Activated CD4-positive, alpha-beta T cell treated with anti-CD3 and anti-CD28 coated beads, Interleukin-2, amount 50 U/mL, for 1 hour (primary cell): ENCODE data around the gene ST7.
"Not testable (repeated sequence)": the region's sequence is repeated elsewhere in the genome, so short reads cannot be mapped to it uniquely, and the experiment has no call there.

Experiments used
- DNase-seq: peaks from one replicate; pipeline ENCODE4 v3.0.0-alpha.2; 2020

Gene ST7

DNA sequence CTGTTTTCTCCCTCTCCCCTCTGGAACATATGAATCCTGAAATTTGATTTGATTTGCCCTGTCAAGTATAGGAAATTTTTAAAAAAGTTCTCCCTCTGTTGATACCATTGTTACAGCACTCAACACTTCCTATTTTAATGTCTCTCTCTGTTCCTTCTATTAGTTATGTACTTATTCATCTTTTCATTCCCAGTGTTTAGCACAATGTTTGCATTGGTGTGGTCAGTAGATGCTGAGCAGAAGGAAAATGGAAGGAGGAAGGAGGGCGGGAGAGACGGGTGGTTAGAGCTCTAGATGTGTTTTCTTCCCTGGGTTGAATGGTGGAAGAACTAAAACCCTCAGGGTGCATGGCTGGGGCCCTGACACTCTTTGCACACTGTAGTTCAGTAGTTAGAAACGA lies 290.1 kb downstream of the ST7 start:
- DNase-seq, result no peak

DNA sequence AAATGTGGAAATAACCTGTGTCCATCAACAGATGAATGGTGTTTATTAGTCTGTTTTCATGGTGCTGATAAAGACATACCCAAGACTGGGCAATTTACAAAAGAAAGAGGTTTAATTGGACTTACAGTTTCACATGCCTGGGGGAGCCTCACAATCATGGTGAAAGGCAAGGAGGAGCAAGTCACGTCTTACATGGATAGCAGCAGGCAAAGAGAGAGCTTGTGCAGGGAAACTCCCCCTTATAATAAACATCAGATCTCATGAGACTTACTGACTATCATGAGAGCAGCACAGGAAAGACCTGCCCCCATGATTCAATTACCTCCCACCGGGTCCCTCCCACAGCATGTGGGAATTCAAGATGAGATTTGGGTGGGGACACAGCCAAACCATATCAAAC lies 292.4 kb downstream of the ST7 start:
- not testable (repeated sequence) for DNase-seq

DNA sequence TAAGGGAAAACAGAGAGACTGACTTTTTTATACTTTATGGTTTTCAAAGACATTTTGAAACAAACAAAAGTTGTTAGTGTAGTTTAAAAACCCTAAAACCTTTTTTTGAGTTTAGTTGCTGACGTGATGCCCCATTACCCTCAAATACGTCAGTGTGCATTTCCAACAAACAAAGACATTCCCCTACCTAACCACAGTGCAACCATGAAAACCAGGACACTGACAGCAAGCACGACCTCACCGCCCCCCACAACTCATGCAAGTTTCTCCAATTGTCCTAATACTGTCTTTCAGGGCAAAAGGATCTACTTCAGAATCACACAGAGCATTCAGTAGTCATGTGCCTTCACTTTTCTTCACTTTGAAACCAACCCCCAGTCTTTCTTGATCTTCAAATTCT lies 294.5 kb downstream of the ST7 start:
- DNase-seq, result no peak

DNA sequence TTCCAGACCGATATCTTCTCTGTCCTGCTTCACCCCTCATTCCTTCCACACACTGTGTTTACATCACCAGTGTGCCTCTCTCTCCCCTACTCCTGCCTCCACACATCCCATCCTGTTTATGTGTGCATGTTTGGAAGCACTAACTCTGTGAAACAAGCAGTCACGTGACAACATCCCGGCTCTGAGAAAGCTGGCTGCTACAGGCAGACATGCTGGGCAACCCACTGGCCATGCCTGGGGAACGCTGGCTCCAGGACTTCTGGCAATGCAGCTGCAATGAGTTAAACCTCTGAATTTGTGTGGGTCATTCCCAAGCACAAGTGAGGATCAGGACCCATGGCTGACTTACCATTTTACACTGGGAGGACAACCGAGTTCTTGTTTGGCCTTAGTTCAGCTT lies 295.5 kb downstream of the ST7 start:
- no peak for DNase-seq

DNA sequence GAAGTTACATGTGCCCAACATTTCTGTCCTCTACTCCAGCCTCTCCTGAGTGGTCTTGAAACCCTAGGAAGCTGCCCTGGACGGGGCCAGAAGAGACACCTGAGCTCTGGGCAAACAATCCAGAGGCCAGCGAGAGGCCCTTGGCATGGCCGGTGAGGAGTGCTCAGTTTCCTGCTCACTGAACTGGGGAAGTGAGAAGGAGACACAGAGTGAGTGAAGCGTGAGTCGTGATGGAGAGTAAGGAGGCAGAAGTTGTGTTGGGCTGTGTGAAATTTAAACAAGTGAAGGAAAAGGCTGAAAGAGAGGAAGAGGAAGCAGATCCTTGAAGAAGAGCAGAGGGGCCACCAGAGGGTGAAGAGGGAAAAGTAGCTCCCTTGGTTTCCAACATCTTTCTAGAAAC lies 296.4 kb downstream of the ST7 start:
- no peak for DNase-seq

DNA sequence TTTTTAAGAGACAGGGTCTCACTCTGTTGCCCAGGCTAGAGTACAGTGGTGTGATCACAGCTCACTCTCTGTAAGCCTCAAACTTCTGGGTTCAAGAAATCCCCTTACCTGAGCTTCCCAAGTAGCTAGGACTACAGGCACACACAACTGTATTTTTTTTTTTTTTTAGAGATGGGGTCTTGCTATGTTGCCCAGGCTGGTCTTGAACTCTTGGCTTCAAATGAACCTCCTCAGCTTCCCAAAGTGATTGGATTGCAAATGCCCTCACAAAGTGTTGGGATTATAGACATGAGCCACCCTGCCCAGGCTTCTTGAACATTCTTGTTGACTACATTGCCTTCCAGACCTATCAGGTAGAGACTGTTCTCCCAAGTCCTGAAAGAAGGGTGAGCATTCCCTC lies 296.9 kb downstream of the ST7 start:
- no peak for DNase-seq

DNA sequence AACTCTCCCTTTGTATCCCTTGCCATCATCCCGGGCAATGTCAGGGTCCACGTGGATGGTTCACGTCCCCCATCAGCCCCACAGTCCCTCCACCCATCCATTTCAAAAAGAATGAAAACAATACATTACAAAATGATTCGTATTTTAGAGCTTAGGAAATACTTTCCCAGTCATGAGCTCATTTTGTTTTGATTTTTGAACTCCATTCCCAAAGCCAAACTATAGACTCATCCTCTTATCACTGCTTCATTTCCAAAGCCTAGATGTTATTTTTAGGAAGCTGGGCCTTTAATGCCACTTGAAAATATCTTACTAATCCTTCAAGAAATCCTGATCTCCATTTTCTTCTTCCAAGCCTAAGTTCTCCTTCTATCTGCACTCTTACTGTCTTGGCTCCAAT lies 297.5 kb downstream of the ST7 start:
- no peak for DNase-seq

DNA sequence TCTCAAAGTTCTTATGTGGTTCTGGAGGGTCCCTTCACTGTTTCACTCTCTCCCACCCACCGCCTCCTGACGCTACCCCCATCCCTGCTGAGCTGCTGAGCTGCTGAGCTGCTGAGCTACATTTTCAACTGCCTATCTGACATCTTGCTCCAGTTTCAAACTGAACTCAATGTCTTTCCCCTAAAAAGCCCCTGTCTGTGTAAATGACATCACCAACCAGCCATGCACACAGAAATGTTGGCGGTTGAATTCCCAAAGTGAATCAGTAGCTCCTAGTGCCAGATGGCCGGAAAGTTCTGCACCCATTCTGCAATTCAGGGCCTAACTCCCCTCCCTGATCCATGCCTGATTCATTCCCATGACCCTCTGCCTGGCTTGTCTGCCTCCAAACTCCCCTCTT lies 298.4 kb downstream of the ST7 start:
- DNase-seq, result no peak

DNA sequence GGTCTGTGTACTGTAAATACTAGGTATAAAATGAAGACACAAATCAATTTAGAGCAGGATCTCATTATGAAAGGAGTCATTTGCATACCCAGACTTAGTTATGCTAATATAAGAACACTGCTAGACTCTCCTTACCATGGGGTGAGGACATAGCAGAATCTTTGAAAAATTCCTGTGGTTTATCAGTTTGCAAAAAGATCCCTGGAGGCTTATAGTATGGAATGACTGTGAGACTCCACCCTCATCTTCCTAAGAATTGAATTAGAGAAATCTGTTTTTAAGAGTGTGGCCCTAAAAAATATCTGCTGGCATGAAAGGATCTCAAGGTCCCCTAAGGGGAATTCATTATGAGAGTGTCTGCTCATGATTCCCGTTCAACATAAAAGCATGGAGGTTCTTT lies 306.3 kb downstream of the ST7 start:
- no peak for DNase-seq

DNA sequence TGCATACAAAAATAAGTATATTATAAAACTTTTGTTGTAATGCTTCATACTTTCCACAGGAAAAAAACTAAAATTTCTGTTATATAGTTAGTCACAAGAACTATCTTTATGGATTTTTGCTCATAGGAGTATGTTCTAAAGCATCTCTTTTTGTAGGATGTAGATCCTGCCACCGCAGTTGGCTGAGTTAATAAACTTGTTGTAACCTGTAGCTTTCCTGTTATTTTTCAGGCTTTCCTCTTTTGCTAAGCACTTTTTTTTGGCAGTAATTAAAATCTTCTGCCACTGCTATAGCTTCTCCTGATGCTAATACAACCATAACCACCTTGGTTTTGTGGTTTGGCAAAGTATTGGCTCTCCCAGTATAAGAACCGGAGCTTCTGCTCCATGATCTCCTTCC lies 309.2 kb downstream of the ST7 start:
- DNase-seq, result no peak

DNA sequence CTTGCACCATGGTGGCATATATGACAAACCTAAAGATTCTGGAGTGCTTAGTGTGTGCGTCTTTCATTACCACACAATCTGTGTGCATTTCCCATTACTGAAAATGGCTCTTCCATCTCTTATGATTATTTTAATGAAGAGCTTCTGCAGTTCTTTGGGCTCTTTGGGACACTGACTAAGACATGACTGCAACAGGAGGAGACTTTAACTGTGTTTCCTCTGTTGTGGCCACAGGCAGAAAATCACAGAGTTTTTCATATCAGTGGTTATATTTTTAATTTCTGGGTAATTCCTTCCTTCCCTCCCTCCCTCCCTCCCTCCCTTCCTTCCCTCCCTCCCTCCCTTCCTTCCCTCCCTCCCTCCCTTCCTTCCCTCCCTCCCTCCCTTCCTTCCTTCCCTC lies 311.4 kb downstream of the ST7 start:
- no peak for DNase-seq

DNA sequence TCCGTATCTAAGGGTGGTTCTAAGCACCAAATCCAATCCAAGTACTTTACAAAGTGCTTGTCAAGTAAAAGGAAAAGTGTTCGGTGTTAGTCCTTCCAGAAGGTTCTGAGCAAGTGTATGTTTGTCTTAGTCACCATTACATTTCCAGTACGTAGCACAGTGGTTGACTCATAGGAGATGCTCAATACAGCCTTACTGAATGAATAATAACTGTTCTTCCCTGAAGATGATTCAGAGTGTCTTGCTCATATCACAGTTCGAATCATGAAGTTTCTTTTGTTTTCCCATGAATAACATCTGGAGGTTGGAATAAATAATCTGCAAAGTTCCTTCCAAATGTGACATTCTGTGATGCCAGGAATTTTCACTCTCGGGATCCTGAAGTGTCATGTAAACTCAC lies 316.1 kb downstream of the ST7 start:
- DNase-seq, result no peak

DNA sequence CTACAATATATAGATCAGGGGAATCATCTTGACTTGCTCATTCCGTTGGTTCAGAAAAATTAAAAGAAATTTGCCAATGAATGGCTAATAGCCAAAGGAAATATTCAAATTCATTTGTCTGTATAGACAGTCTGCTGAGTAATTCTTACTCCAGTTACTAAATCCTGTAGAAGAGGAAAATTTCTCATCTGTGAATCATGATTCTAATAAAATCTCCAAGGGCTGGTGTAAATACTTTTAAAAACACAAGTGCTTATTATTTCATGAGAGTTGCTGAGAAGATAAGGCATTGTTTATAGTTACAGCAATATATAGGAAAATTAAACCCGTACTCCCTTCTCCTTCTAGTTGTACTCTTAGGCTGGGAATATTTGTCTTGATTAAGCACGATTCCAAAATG lies 316.6 kb downstream of the ST7 start:
- DNase-seq, result no peak

DNA sequence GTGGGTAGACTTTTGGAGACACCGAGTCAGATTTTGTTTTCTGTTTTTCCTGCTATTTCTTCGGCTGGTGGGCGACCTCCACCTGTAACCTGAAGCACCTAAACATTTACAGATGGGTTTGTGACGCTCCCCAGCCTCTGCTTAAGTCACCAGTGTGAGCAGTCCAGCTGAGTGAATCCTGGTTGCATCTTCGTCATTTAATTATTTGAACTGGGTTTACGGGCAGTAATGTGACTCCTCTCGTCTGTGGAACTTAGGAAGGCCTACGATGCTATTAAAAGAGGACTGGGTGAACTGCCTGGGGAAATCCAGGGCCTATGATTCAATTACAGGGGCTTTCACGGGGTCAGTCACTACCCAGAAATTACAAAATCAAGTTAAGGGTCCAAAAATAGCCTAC lies 317.1 kb downstream of the ST7 start:
- no peak for DNase-seq

DNA sequence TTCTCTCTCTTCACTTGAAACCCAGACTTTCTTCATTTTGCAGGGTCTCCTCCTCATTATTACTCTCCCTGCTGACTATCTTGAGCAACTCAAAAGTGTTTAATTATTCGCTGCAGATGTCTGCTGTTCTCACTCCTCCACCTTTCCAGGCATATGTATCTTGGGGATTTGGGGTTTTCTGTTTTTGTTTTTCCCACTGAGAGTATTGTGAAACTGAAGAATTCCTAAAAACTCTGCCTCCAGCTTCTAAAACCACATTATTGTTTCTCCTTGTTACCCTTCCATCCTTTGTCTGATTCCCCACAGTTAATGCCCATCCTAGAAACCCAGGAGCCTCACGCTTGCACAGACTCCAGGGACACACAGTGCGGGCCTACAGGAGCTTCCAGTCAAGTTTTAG lies 318.3 kb downstream of the ST7 start:
- no peak for DNase-seq

DNA sequence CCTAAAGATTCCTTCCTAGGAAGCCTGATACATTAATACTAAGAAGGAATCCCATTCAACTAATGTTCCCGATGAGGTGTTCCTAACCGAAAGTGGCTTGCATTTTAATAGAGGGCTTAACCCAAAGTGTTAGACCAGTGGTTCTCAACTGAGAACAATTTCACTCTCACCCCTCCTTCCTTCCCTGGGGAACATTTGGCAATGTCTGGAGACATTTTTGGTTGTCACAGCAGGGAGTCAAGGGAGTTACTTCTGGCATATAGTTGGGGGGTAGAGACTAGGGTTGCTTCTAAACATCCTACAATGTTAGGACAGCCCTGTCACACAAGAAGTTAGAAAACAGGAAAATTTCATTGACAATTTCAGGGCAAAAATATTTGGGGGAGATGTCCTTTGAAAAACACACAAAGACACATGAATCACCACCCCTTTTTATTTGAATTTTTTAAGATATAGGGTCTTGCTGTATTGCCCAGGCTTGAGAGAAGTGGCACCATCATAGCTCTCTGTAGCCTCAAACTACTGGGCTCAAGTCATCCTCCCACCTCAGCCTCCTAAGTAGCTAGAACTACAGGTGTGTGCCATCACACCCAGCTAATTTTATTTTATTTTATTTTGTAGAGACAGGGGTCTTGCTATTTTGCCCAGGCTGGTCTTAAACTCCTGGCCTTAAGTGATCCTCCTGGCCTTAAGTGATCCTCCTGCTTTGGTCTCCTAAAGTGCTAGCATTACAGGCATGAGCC lies 318.9 kb downstream of the ST7 start:
- no peak for DNase-seq

DNA sequence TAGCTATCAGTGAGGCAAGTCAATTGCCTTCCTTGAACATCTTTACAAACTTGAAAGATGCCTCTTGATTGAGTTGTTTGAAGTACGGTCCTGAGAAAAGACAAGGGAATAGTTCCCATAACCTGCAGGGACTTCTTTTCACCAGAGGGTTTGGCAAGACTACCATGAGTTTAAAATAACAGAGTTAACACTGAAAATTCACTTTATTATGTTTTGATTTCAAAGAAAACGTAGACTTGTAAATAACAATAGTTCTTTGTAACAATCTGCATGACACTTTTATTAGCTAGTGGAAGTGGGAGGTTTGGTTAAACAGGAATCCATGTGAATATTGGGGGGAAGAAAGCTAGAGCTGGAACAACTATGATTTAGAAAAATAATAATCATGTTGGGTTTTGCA lies 320.0 kb downstream of the ST7 start:
- no peak for DNase-seq

DNA sequence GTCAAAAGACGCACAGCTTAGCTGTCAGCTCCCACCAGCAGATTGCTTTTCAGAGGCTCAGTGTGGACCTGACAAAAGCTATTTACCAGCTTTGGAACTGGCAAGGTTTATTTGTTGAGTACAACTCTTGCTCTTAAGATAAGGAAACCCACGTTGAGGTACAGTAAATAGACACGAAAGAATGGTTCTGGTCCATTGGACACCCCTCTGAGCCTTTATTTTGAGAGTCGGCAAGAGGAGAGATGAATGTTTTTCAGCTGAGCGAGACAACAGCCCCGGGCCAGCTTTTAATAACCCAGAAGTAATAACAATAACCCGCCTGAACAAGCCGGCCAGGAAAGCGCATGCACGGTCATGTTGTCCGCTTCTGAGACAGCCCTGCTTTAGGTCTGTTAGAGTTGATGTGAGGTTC lies 320.5 kb downstream of the ST7 start:
- DNase-seq, result no peak

DNA sequence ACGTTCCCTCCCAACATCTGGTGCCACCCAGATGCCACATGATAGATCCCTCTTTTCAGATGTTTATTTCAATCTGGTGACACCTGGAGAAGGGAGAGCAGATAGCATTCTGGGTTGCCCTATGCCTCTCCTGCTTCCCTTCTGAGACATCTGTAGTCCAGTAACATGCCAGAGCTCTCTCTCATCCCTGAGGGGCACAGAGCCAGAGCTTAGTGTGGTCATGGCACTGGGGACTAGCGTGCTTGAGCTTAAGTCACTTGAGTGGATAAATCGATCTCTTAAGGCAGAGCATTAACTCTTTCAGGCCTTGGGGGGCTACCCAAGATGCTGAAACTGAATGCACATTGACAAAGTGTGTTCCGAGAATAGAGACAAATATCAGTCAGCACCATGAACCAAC lies 321.6 kb downstream of the ST7 start:
- no peak for DNase-seq

DNA sequence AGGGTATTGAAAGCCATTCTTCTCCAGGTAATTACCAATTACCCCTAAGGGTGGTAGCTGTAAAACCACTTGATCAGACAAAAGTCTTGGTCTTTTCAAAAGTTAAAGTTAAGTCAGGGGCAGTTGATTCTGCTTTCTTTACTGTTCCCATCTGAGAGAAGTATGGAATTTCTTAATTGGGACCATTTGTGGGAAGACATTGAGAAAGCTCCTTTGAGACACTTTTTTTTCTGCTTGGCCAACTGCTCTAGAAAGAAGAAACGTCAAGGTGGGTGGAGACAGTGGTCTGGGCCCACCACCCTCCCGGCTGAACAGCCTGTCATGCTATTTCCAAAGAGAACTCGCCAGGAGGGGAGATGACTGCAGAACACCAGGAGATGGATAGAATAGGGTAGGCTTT lies 324.3 kb downstream of the ST7 start:
- DNase-seq, result no peak

DNA sequence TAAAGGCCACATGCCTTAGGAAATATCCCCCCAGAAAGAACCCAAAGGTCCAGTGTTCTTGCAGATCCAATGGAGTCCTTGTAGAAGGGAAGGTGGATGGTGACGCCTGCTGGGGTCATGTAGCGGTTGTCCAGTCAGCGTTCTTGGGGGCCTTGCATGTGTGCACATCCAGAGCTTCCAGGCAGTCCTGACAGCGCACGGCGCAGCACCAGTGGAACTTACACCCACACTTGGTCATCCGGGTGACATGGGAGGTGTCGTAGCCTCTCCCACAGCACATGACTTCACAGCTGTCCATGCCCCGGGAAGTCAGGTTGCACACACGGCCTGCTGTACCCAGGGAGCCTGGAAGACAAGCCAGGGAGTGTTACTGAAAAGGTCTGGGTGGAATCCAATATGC lies 324.7 kb downstream of the ST7 start:
- DNase-seq, result no peak

DNA sequence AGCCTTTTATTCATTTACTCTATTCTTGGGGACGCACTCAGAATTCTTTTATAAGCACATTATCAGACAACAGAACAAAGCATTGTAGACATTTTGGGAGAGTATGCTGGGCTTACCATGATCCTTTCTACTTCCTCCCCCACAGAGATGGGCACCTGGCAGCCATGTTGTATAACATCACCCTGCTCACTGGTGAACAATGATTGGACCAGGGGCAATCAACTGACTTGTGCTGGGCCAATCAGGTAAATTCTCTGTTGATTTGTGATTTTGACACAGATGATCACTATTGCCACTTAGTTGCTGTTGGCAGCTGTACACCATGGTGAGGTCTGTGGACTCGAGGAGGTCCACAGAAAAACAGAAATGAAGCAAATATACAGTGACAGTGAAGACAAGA lies 325.9 kb downstream of the ST7 start:
- no peak for DNase-seq
